Endothelial cell (in vitro differentiated cells): ENCODE results near the gene SZRD1. TPM values are rescaled to one million over a fixed set of nuclear protein-coding genes. Genes with fewer than 3 reads are reported as not detected.
"Not testable (repeated sequence)": the region's sequence is repeated elsewhere in the genome, so short reads cannot be mapped to it uniquely, and the experiment has no call there.

Experiments
- DNase-seq: peaks from one replicate; pipeline ENCODE4 v3.0.0; 2021; ENCODE audit warnings: low spot score
- H3K27ac Mint-ChIP-seq: one replicate; pipeline ENCODE4 v1.8.0; 2021; ENCODE audit warnings: mixed read lengths, inconsistent platforms; ENCODE audit not compliant: unreplicated experiment
- H3K27me3 Mint-ChIP-seq: one replicate; pipeline ENCODE4 v1.8.0; 2021; ENCODE audit warnings: mild to moderate bottlenecking, moderate library complexity, mixed read lengths, inconsistent platforms; ENCODE audit not compliant: unreplicated experiment
- H3K36me3 Mint-ChIP-seq: one replicate; pipeline ENCODE4 v1.8.0; 2021; ENCODE audit warnings: mild to moderate bottlenecking, low read depth, mixed read lengths, inconsistent platforms; ENCODE audit not compliant: unreplicated experiment
- H3K4me1 Mint-ChIP-seq: one replicate; pipeline ENCODE4 v1.8.0; 2021; ENCODE audit warnings: mild to moderate bottlenecking, mixed read lengths, inconsistent platforms; ENCODE audit not compliant: unreplicated experiment
- H3K4me3 Mint-ChIP-seq: one replicate; pipeline ENCODE4 v1.8.0; 2021; ENCODE audit warnings: mild to moderate bottlenecking, mixed read lengths, inconsistent platforms; ENCODE audit not compliant: unreplicated experiment
- H3K9me3 Mint-ChIP-seq: one replicate; pipeline ENCODE4 v1.8.0; 2021; ENCODE audit warnings: mixed read lengths, inconsistent platforms; ENCODE audit not compliant: unreplicated experiment
- total RNA-seq: library from RNA; stranded (reverse); fragmentation: NEBNext Ultra II Directional; extraction: Animal tissue kit (Norgen Biotek cat#: 25700); gene quantifications from one replicate; pipeline ENCODE4 v1.2.1, GENCODE V29; 2021; ENCODE audit not compliant: unreplicated experiment
- TF ChIP-seq, protein P1 (sequence below): fragments of 200-600 bp; sonication (generic); IDR thresholded peaks from one replicate; pipeline ENCODE4 v1.5.0; 2021; ENCODE audit warnings: antibody characterized with exemption; ENCODE audit not compliant: unreplicated experiment

SZRD1 gene
- total RNA-seq, 1 donor from 2014 or later: 127 TPM

- peaks cover 16% of the 10 kb centered on the region for H3K4me1 Mint-ChIP-seq
- peaks cover 7% of the 10 kb centered on the region for H3K36me3 Mint-ChIP-seq
- TF ChIP-seq, protein P1, sequence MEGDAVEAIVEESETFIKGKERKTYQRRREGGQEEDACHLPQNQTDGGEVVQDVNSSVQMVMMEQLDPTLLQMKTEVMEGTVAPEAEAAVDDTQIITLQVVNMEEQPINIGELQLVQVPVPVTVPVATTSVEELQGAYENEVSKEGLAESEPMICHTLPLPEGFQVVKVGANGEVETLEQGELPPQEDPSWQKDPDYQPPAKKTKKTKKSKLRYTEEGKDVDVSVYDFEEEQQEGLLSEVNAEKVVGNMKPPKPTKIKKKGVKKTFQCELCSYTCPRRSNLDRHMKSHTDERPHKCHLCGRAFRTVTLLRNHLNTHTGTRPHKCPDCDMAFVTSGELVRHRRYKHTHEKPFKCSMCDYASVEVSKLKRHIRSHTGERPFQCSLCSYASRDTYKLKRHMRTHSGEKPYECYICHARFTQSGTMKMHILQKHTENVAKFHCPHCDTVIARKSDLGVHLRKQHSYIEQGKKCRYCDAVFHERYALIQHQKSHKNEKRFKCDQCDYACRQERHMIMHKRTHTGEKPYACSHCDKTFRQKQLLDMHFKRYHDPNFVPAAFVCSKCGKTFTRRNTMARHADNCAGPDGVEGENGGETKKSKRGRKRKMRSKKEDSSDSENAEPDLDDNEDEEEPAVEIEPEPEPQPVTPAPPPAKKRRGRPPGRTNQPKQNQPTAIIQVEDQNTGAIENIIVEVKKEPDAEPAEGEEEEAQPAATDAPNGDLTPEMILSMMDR: no peak
- no peak for DNase-seq
- H3K4me3 Mint-ChIP-seq: peak overlapping the region; percentile 86
- H3K27ac Mint-ChIP-seq: peak overlapping the region; percentile 94
- no peaks in the 10 kb centered on the region for H3K9me3 Mint-ChIP-seq
- H3K27me3 Mint-ChIP-seq: peaks cover 3% of the 10 kb centered on the region
These were observed 14.1 kb upstream of the SZRD1 start for GRCh38 chr1:16352842-16353535.

- no peaks in the 10 kb centered on the region for H3K9me3 Mint-ChIP-seq
- H3K27me3 Mint-ChIP-seq: peaks cover 3% of the 10 kb centered on the region
- H3K4me3 Mint-ChIP-seq: no peak overlapping the region
- DNase-seq: no peak
- peaks cover 7% of the 10 kb centered on the region for H3K36me3 Mint-ChIP-seq
- TF ChIP-seq, protein P1: no peak
- H3K27ac Mint-ChIP-seq: no peak overlapping the region
- peaks cover 16% of the 10 kb centered on the region for H3K4me1 Mint-ChIP-seq
These were observed 12.4 kb upstream of the SZRD1 start for GRCh38 chr1:16354619-16355018.

DNA sequence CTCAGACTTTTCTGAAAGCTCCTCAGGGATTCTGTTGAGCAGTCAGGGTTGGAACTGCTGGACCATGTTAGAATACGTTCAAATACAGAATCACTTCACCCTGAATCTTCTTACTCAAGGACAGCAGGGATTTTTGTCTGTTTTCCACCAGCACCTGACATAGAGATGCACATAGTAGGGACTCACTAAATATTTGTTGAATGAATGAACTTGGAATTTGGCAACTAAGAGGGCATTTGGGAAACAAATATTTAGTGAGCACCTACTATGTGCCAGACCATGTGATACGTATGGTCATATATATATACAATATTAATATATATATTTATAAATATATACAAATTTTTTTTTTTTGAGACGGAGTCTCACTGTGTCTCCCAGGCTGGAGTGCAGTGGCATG, 10.2 kb upstream of the SZRD1 start:
- Mint-ChIP-seq H3K36me3 (no peaks in the 10 kb centered on the region), H3K27me3 (peaks cover 3% of the 10 kb centered on the region), H3K4me1 (peaks cover 6% of the 10 kb centered on the region), H3K9me3 (no peaks in the 10 kb centered on the region), H3K27ac (no peak overlapping the region), H3K4me3 (no peak overlapping the region)
- DNase-seq: no peak
- TF ChIP-seq, protein P1: no peak

GRCh38 chr1:16365146-16365498, 1.9 kb upstream of the SZRD1 start:
- not testable (repeated sequence) for DNase-seq

DNA sequence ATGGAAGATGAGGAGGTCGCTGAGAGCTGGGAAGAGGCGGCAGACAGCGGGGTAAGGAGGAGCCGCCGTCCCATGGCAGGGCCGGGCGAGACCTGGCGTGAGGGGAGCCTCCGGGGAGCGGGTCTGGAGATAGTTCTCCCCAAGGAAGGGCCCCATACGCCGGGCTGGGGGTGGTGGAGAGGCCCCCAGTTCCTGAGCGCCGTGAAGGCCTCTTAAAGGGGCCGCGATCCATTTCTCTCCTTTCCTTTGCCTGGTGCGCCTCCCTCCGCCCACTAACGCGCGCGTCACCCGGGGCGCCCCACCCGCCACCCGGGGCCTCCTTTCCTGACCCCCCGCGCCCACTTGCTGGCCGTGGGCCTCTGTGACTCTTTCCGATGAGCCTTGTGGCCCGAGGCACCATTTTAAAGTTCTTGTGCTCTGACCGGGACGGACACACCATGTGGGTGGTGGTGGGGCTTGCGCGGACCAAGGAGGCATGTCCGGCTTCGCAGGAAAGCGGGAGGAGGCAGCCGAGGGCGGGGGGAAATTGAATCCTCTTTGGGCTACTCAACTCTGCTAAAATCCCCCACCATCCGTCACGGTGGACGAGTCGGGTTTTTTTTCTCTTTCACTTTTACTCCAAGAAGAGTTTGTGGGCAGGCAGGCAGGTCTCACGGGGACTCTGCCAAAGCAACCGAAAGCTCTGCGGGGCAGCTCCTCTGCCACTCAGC, 371 bp downstream of the SZRD1 start:
- Mint-ChIP-seq H3K27me3 (peaks cover 3% of the 10 kb centered on the region), H3K4me3 (peak overlapping the region; percentile 97)

More at GRCh38 chr1:16365146-16365498, 1.9 kb upstream of the SZRD1 start:
- H3K27me3 Mint-ChIP-seq, H3K9me3 Mint-ChIP-seq, H3K36me3 Mint-ChIP-seq, H3K4me3 Mint-ChIP-seq, H3K27ac Mint-ChIP-seq: not testable (repeated sequence)
- H3K4me1 Mint-ChIP-seq: peaks cover 17% of the 10 kb centered on the region

More for the DNA sequence above, 371 bp downstream of the SZRD1 start:
- H3K36me3 Mint-ChIP-seq: peaks cover 7% of the 10 kb centered on the region
- TF ChIP-seq, protein P1: no peak
- H3K27ac Mint-ChIP-seq: peak overlapping the region; percentile 95
- H3K4me1 Mint-ChIP-seq: peaks cover 27% of the 10 kb centered on the region
- peak; percentile 69 for DNase-seq
- no peaks in the 10 kb centered on the region for H3K9me3 Mint-ChIP-seq
